ENCODE data around the gene PRMT6. TPM values are rescaled to one million over a fixed set of nuclear protein-coding genes. Genes with fewer than 3 reads are reported as not detected.

Gene PRMT6
- total and polyA plus RNA-seq, 3 experiments from 2014 or later, result 17.4 to 26.8 (median 24.1) TPM

GRCh38 chr1:107100331-107100984, 44.0 kb downstream of the PRMT6 start:
- ChIA-PET POLR2A (no interaction called here), CTCF (no interaction called here)
- Mint-ChIP-seq H3K4me1 (no peaks in the 10 kb centered on the region), H3K27me3 (peaks cover 7 to 23% of the 10 kb centered on the region in 2 donors), H3K4me3 (no peak overlapping the region), H3K36me3 (no peaks in the 10 kb centered on the region), H3K9me3 (peaks cover 0 to 2% (median 0%) of the 10 kb centered on the region in 5 donors), H3K27ac (no peak overlapping the region)
- DNase-seq, result no peak
- Histone ChIP-seq H3K27ac (ENCODE audit: low read depth, low read length) (no peak overlapping the region), H3K27me3 (ENCODE audit: insufficient read depth, low read length, poor library complexity, severe bottlenecking) (no peaks in the 10 kb centered on the region), H3K4me1 (ENCODE audit: insufficient read depth, low read length) (no peaks in the 10 kb centered on the region), H3K9me3 (ENCODE audit: low read length) (no peaks in the 10 kb centered on the region), H3K4me3 (ENCODE audit: low read length) (no peak overlapping the region), H3K36me3 (ENCODE audit: insufficient read depth, low read length) (no peaks in the 10 kb centered on the region)

DNA sequence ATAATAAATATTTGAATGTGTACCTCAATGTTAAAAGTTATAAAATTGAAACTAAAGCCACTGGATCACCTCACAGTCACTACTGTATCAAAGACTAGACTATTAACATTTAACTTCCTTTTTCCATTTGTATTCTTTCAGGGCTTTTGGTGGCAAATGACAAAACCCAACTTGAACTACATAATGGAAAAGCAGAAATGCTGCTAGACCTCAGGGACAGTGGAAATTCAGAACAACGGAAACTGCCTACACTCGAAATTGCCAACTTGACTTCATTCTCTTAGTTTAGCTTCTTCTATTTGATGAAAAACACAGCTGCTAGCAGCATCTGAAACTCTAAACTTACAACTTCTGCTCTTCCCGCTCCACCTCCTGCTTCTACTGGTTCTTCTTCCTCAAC, 49.4 kb downstream of the PRMT6 start:
- Histone ChIP-seq H3K9me3 (ENCODE audit: low read length) (no peaks in the 10 kb centered on the region), H3K4me1 (ENCODE audit: insufficient read depth, low read length) (no peaks in the 10 kb centered on the region), H3K27ac (ENCODE audit: low read depth, low read length) (no peak overlapping the region), H3K4me3 (ENCODE audit: low read length) (no peak overlapping the region), H3K27me3 (ENCODE audit: insufficient read depth, low read length, poor library complexity, severe bottlenecking) (no peaks in the 10 kb centered on the region), H3K36me3 (ENCODE audit: insufficient read depth, low read length) (no peaks in the 10 kb centered on the region)
- no peak for DNase-seq
- Mint-ChIP-seq H3K4me1 (no peaks in the 10 kb centered on the region), H3K9me3 (no peaks in the 10 kb centered on the region), H3K27ac (peak overlapping the region in 1 of 8 donors; percentile 26), H3K4me3 (no peak overlapping the region), H3K27me3 (peaks cover 0 to 2% of the 10 kb centered on the region in 2 donors), H3K36me3 (no peaks in the 10 kb centered on the region)
- CTCF ChIA-PET, result no interaction called here
- POLR2A ChIA-PET, result no interaction called here

Other genes with a start within 250 kb of the PRMT6 start
- not detected for gene NTNG1, start 84.4 kb downstream of the PRMT6 start, total RNA-seq
- not detected for gene NTNG1, start 84.4 kb downstream of the PRMT6 start, polyA plus RNA-seq